Measurements from ENCODE around the gene BANF1. TPM values are rescaled to one million over a fixed set of nuclear protein-coding genes. Genes with fewer than 3 reads are reported as not detected.

The BANF1 gene
- total and polyA plus RNA-seq, 10 of the 15 experiments (the other 5 are each of a cell fraction or from before 2014, with no cell fraction given), result 99.0 to 574 (median 297) TPM

GRCh38 chr11:65954771-65955170 is 47.5 kb upstream of the BANF1 start (continued):
- TF ChIP-seq SPI1 (IDR thresholded peaks at IDR 0.05; ENCODE audit: borderline replicate concordance, insufficient read depth, low read depth, low read length), result no peak
- no peak for TF ChIP-seq RFX5 (IDR thresholded peaks at IDR 0.05; ENCODE audit: low read depth, low read length)

DNA sequence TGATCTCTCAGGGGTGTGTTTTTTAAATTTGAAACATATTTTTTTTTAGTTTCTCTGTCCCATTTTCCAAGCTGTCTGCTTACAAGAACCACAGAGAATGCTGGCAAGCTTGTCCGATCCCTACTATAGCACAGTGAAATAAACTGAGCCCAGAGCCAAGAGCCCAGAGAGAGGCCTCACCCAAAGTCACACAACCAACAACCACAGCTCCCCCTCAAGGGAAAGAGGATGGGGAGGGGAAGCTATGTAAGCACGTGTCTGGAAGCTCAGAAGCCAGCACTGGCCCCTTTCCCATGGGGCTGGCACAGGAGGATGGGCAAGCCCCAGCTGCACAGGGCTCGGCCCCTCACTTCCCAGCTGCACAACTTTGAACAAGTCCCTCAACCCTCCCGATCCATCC is 44.0 kb upstream of the BANF1 start:
- POLR2A ChIA-PET, result interaction anchor here (0.8 to 1.5 kb wide), 3 partner anchors 30 to 68 kb away, joined by 3 to 5 read pairs (median 3); partner anchors contain the start of genes BANF1 and CCDC85B
- TF ChIP-seq ZBTB40 (IDR thresholded peaks at IDR 0.05; ENCODE audit: borderline replicate concordance) (no peak), EGR1 (IDR thresholded peaks at IDR 0.05; ENCODE audit: borderline replicate concordance in 1 of 2, low read depth in 2 of 2, low read length in 2 of 2) (no peak), FOXM1 (IDR thresholded peaks at IDR 0.05; ENCODE audit: low read depth, low read length) (no peak), NR2C1 (IDR thresholded peaks at IDR 0.05) (no peak), ATF2 (IDR thresholded peaks at IDR 0.05; ENCODE audit: low read length) (no peak), HDGF (IDR thresholded peaks at IDR 0.05) (no peak), E2F8 (IDR thresholded peaks at IDR 0.05; ENCODE audit: low read depth, partially characterized antibody) (no peak), GABPA (IDR thresholded peaks at IDR 0.05; ENCODE audit: low read depth) (no peak), TCF7 (IDR thresholded peaks at IDR 0.05; ENCODE audit: borderline replicate concordance) (no peak), ETV6 (conservative IDR thresholded peaks at IDR 0.05 in 1 of 2, IDR thresholded peaks at IDR 0.05 in 1 of 2; ENCODE audit: borderline replicate concordance in 1 of 2, low read depth in 1 of 2) (no peak)

More for the DNA sequence above, 44.0 kb upstream of the BANF1 start:
- no peak overlapping the region for H3K27ac ChIP-seq (ENCODE audit: control insufficient read depth, insufficient read depth)
- FAIRE-seq, result no peak
- no peak overlapping the region for H3K9ac ChIP-seq (ENCODE audit: control insufficient read depth, insufficient read depth, low read length)
- H3K9me3 ChIP-seq (replicated peaks; ENCODE audit: control insufficient read depth, insufficient read depth, low read length), result no peaks in the 10 kb centered on the region
- H3K4me3 ChIP-seq, result no peak overlapping the region
- intact Hi-C loops (cut with micrococcal nuclease; ENCODE audit: unreplicated experiment) (no loop called here), in situ Hi-C loops (cut with MboI) (no loop called here)
- ATAC-seq, result no peak
- CTCF ChIA-PET, result interaction anchor here (0.7 to 1.6 kb wide), 4 partner anchors 9 to 73 kb away, joined by 3 to 7 read pairs (median 4); no protein-coding TSS in a partner anchor
- no peak for DNase-seq (ENCODE audit: low read depth, low spot score)
- SMC1A ChIA-PET (ENCODE audit: uncharacterized antibody, unreplicated experiment), result interaction anchor here (0.7 to 1.7 kb wide), 5 partner anchors 46 to 74 kb away, joined by 3 to 4 read pairs (median 3); partner anchors contain the start of gene CCDC85B
- H3K27me3 ChIP-seq (replicated peaks in 1 of 2; ENCODE audit: control insufficient read depth in 2 of 2, insufficient read depth in 2 of 2, low read length in 1 of 2), result no peaks in the 10 kb centered on the region
- H4K20me1 ChIP-seq (ENCODE audit: control insufficient read depth, insufficient read depth), result no peaks in the 10 kb centered on the region
- 74% methylated on average over 4 of the region's 4 CpGs for WGBS (ENCODE audit: insufficient coverage, insufficient replicate concordance, low lambda C conversion rate, missing lambda C conversion rate)
- H3K4me1 ChIP-seq (ENCODE audit: control insufficient read depth, insufficient read depth, low read length), result peaks cover 17% of the 10 kb centered on the region
- no TSS peak for BruUV-seq (replicated peaks)
- H3K36me3 ChIP-seq (ENCODE audit: control insufficient read depth in 2 of 2, insufficient read depth in 2 of 2, low read length in 1 of 2), result no peaks in the 10 kb centered on the region
- RAD21 ChIA-PET (ENCODE audit: unreplicated experiment), result interaction anchor here (1.0 to 1.9 kb wide), 2 partner anchors 60 to 74 kb away, joined by 3 to 7 read pairs; no protein-coding TSS in a partner anchor
- H2AFZ ChIP-seq (ENCODE audit: control insufficient read depth, low read depth, low read length), result no peak overlapping the region
- H3K79me2 ChIP-seq (ENCODE audit: control insufficient read depth, insufficient read depth, low read length), result peaks cover 22% of the 10 kb centered on the region
- no peak overlapping the region for H3K4me2 ChIP-seq (ENCODE audit: control insufficient read depth, insufficient read depth)
